ENCODE data around the gene INPP5A.
A peak's percentile ranks its signal among the peaks of the same experiment; 100 is the strongest.
"Not testable (repeated sequence)": the region's sequence is repeated elsewhere in the genome, so short reads cannot be mapped to it uniquely, and the experiment has no call there.

Gene INPP5A

DNA sequence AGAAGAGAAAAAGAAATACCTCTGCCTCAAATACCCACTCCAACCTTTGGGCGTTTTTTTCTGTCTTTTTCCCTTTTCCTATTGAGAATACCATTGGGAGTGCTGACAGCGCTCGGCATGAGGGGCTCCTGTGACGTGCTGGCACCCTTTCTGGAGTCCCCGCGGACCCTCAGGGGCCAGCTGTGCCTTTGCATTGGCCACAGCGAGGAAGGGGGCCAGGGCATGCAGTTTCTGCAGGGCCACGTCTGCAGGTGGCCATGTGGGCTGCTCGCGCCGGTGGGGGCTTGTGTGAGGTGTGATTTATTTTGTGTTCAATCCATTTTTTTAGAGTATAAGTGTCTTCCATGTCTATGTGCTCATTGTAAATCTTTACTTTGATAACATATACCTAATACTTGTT lies 57.4 kb downstream of the INPP5A start:
- Mint-ChIP-seq H3K4me1 (peaks cover 53% of the 10 kb centered on the region), H3K4me3 (no peak overlapping the region), H3K27ac (peak overlapping the region in 2 of 3 experiments; percentile 0 to 54), H3K27me3 (ENCODE audit: low read depth) (no peaks in the 10 kb centered on the region), H3K9me3 (peaks cover 6% of the 10 kb centered on the region), H3K36me3 (ENCODE audit: low read depth) (peaks cover 6% of the 10 kb centered on the region)
- TF ChIP-seq, protein P1, sequence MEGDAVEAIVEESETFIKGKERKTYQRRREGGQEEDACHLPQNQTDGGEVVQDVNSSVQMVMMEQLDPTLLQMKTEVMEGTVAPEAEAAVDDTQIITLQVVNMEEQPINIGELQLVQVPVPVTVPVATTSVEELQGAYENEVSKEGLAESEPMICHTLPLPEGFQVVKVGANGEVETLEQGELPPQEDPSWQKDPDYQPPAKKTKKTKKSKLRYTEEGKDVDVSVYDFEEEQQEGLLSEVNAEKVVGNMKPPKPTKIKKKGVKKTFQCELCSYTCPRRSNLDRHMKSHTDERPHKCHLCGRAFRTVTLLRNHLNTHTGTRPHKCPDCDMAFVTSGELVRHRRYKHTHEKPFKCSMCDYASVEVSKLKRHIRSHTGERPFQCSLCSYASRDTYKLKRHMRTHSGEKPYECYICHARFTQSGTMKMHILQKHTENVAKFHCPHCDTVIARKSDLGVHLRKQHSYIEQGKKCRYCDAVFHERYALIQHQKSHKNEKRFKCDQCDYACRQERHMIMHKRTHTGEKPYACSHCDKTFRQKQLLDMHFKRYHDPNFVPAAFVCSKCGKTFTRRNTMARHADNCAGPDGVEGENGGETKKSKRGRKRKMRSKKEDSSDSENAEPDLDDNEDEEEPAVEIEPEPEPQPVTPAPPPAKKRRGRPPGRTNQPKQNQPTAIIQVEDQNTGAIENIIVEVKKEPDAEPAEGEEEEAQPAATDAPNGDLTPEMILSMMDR (IDR thresholded peaks at IDR 0.05; ENCODE audit: unreplicated experiment in 3 of 3): no peak

DNA sequence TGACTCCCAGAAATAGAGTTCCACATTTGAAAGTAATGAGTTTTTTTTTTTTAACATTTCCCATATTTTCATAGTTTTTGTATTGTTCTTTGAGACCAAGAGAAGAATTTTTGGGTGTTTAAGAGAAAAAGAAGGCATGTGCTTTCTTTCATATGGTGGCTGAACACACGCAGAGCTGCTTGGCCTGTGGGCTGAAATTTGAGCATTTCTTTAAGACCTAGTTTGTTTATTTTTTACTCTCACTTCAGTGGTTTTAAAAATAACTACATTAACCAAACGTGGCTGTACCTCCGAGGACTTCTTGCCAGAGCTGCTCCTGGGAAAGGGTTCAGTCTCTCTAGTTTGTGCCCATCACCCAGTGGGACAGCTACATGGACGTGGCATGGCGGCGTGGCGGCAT lies 58.3 kb downstream of the INPP5A start:
- Mint-ChIP-seq H3K4me1 (peaks cover 50% of the 10 kb centered on the region), H3K36me3 (ENCODE audit: low read depth) (peaks cover 13% of the 10 kb centered on the region), H3K27me3 (ENCODE audit: low read depth) (no peaks in the 10 kb centered on the region), H3K9me3 (peaks cover 13% of the 10 kb centered on the region), H3K4me3 (no peak overlapping the region), H3K27ac (peak overlapping the region; percentile 0 to 55 (median 54))
- TF ChIP-seq, protein P1 (IDR thresholded peaks at IDR 0.05; ENCODE audit: unreplicated experiment in 3 of 3): no peak

DNA sequence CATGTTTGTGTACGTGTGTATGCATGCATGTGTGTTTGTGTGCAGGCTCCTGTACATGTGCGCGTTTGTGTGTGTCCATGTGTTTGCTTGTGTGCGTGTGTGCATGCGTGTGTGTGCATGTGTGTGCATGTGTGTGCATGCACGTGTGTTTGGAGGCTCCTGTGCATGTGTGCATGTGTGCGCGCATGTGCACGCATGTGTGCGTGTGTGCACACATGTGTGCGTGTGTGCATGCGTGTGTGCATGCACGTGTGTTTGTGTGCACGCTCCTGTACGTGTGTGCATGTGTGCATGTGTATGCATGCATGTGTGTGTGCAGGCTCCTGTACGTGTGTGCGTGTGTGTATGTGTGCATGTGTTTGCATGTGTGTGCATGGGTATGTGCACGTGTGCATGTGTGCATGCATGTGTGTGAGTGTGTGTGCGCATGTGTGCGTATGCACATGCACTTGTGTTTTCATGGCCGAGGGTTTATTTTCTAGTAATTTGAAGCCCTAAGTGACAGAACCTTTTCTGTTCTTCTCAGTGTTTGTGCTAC lies 59.2 kb downstream of the INPP5A start:
- H3K27me3 Mint-ChIP-seq (ENCODE audit: low read depth): no peaks in the 10 kb centered on the region
- no peak overlapping the region for H3K27ac Mint-ChIP-seq
- H3K9me3 Mint-ChIP-seq: peaks cover 22% of the 10 kb centered on the region
- peaks cover 22% of the 10 kb centered on the region for H3K36me3 Mint-ChIP-seq (ENCODE audit: low read depth)
- TF ChIP-seq, protein P1 (IDR thresholded peaks at IDR 0.05; ENCODE audit: unreplicated experiment in 3 of 3): no peak
- H3K4me3 Mint-ChIP-seq: no peak overlapping the region
- peaks cover 41% of the 10 kb centered on the region for H3K4me1 Mint-ChIP-seq

DNA sequence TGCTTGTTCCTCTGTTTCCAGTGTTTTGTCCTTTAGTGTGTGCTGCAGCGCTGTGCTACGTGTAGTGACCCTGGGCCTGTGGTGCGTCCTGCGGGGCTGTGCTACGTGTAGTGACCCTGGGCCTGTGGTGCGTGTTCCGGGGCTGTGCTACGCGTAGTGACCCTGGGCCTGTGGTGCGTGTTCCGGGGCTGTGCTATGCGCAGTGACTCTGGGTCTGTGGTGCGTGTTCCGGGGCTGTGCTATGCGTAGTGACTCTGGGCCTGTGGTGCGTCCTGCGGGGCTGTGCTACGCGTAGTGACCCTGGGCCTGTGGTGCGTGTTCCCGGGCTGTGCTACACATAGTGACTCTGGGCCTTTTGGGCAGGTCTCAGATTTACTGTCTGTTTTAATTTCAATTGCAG lies 60.1 kb downstream of the INPP5A start:
- H3K36me3 Mint-ChIP-seq (ENCODE audit: low read depth): peaks cover 27% of the 10 kb centered on the region
- no peaks in the 10 kb centered on the region for H3K27me3 Mint-ChIP-seq (ENCODE audit: low read depth)
- TF ChIP-seq, protein P1 (IDR thresholded peaks at IDR 0.05; ENCODE audit: unreplicated experiment in 3 of 3): no peak
- H3K27ac Mint-ChIP-seq: no peak overlapping the region
- peaks cover 38% of the 10 kb centered on the region for H3K4me1 Mint-ChIP-seq
- no peak overlapping the region for H3K4me3 Mint-ChIP-seq
- H3K9me3 Mint-ChIP-seq: peaks cover 28% of the 10 kb centered on the region

DNA sequence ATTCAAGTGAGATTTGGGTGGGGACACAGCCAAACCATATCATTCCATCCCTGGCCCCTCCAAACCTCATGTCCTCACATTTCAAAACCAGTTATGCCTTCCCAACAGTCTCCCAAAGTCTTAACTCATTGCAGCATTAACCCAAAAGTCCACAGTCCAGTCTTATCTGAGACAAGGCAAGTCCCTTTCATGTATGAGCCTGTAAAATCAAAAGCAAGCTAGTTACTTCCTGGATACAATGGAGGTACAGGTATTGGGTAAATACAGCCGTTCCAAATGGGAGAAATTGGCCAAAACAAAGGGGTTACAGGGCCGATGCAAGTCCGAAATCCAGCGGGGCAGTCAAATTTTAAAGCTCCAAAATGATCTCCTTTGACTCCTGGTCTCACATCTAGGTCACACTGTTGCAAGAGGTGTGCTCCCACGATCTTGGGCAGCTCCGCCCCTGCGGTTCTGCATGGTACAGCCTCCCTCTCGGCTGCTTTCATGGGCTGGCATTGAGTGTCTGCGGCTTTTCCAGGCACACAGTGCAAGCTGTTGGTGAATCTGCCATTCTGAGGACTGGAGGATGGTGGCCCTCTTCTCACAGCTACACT lies 61.5 kb downstream of the INPP5A start:
- H3K27me3 Mint-ChIP-seq (ENCODE audit: low read depth); H3K27ac Mint-ChIP-seq; H3K4me3 Mint-ChIP-seq: not testable (repeated sequence)
- Mint-ChIP-seq H3K9me3 (peaks cover 34% of the 10 kb centered on the region), H3K4me1 (peaks cover 33% of the 10 kb centered on the region), H3K36me3 (ENCODE audit: low read depth) (peaks cover 29% of the 10 kb centered on the region)

DNA sequence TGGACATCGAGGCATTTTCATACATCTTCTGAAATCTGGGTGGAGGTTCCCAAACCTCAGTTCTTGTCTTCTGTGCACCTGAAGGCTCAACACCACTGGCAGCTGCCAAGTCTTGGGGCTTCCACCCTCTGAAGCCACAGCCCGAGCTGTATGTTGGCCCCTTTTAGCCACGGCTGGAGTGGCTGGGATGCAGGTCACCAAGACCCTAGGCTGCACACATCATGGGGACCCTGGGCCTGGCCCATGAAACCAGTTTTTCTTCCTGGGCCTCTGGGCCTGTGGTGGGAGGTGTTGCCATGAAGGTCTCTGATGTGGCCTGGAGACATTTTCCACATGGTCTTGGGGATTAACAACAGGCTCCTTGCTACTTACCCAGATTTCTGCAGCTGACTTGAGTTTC lies 62.1 kb downstream of the INPP5A start:
- H3K36me3 Mint-ChIP-seq (ENCODE audit: low read depth): peaks cover 29% of the 10 kb centered on the region
- TF ChIP-seq, protein P1 (IDR thresholded peaks at IDR 0.05; ENCODE audit: unreplicated experiment in 3 of 3): no peak
- no peak overlapping the region for H3K27ac Mint-ChIP-seq
- H3K4me1 Mint-ChIP-seq: peaks cover 30% of the 10 kb centered on the region
- no peaks in the 10 kb centered on the region for H3K27me3 Mint-ChIP-seq (ENCODE audit: low read depth)
- no peak overlapping the region for H3K4me3 Mint-ChIP-seq
- H3K9me3 Mint-ChIP-seq: peaks cover 38% of the 10 kb centered on the region

Data from nephron (organoid).